ENCODE measurements around the gene PHACTR3.

Gene PHACTR3

GRCh38 chr20:59729506-59729905 lies 125.2 kb downstream of the PHACTR3 start:
- no peak overlapping the region for H2BK12ac ChIP-seq (ENCODE audit: low read length)
- no peak overlapping the region for H3K4me3 ChIP-seq (ENCODE audit: low read depth, low read length)
- H3K14ac ChIP-seq (ENCODE audit: low read length), result no peak overlapping the region
- H3K18ac ChIP-seq (ENCODE audit: low read length), result no peak overlapping the region
- H3K79me1 ChIP-seq (ENCODE audit: low read length), result no peaks in the 10 kb centered on the region
- H2AFZ ChIP-seq (ENCODE audit: insufficient read depth, low read length, poor library complexity), result no peak overlapping the region
- H2BK5ac ChIP-seq (ENCODE audit: low read depth, low read length, poor library complexity), result no peak overlapping the region
- H4K91ac ChIP-seq (ENCODE audit: low read depth, low read length), result no peak overlapping the region
- H3K23ac ChIP-seq (ENCODE audit: low read length), result no peak overlapping the region
- no peaks in the 10 kb centered on the region for H3K79me2 ChIP-seq (ENCODE audit: control insufficient read depth, insufficient read depth, low read length, poor library complexity)
- DNase-seq, result no peak
- H3K9ac ChIP-seq (ENCODE audit: low read length), result no peak overlapping the region
- no peaks in the 10 kb centered on the region for H3K27me3 ChIP-seq (ENCODE audit: insufficient read depth, low read length)
- no peak overlapping the region for H2AK5ac ChIP-seq (ENCODE audit: low read length)
- no peak overlapping the region for H4K8ac ChIP-seq (ENCODE audit: low read depth, low read length)
- WGBS (ENCODE audit: extremely low coverage, insufficient coverage, insufficient read length), result no CpG with 5 or more reads among the region's 5 CpGs
- H3K36me3 ChIP-seq (ENCODE audit: control insufficient read depth in 1 of 2, insufficient read depth in 2 of 2, low read length in 2 of 2), result no peaks in the 10 kb centered on the region
- peaks cover 49% of the 10 kb centered on the region for H3K9me3 ChIP-seq (ENCODE audit: insufficient read depth, low read depth, low read length)
- no peak overlapping the region for H4K12ac ChIP-seq (ENCODE audit: low read depth, low read length)
- H3K27ac ChIP-seq (ENCODE audit: low read depth, low read length), result no peak overlapping the region
- H3K4me1 ChIP-seq (ENCODE audit: control insufficient read depth in 1 of 2, insufficient read depth in 2 of 2, low read length in 2 of 2), result no peaks in the 10 kb centered on the region
- no peak overlapping the region for H3K4ac ChIP-seq (ENCODE audit: low read depth, low read length)
- no peak overlapping the region for H3K4me2 ChIP-seq (ENCODE audit: low read length)
- no peak overlapping the region for H2BK120ac ChIP-seq (ENCODE audit: insufficient read depth, low read length, poor library complexity)

- Histone ChIP-seq H4K8ac (ENCODE audit: low read depth, low read length) (no peak overlapping the region), H3K27ac (ENCODE audit: low read depth, low read length) (no peak overlapping the region), H4K12ac (ENCODE audit: low read depth, low read length) (no peak overlapping the region), H3K14ac (ENCODE audit: low read length) (no peak overlapping the region), H3K27me3 (ENCODE audit: insufficient read depth, low read length) (no peaks in the 10 kb centered on the region), H3K23ac (ENCODE audit: low read length) (no peak overlapping the region), H2BK120ac (ENCODE audit: insufficient read depth, low read length, poor library complexity) (no peak overlapping the region), H3K36me3 (ENCODE audit: control insufficient read depth in 1 of 2, insufficient read depth in 2 of 2, low read length in 2 of 2) (no peaks in the 10 kb centered on the region), H2AK5ac (ENCODE audit: low read length) (no peak overlapping the region), H3K9me3 (ENCODE audit: insufficient read depth, low read depth, low read length) (peaks cover 40% of the 10 kb centered on the region), H3K4me2 (ENCODE audit: low read length) (no peak overlapping the region), H3K4ac (ENCODE audit: low read depth, low read length) (no peak overlapping the region), H3K79me1 (ENCODE audit: low read length) (no peaks in the 10 kb centered on the region), H3K79me2 (ENCODE audit: control insufficient read depth, insufficient read depth, low read length, poor library complexity) (no peaks in the 10 kb centered on the region), H3K18ac (ENCODE audit: low read length) (no peak overlapping the region), H3K9ac (ENCODE audit: low read length) (no peak overlapping the region), H2AFZ (ENCODE audit: insufficient read depth, low read length, poor library complexity) (no peak overlapping the region), H2BK12ac (ENCODE audit: low read length) (no peak overlapping the region), H3K4me1 (ENCODE audit: control insufficient read depth in 1 of 2, insufficient read depth in 2 of 2, low read length in 2 of 2) (no peaks in the 10 kb centered on the region), H2BK5ac (ENCODE audit: low read depth, low read length, poor library complexity) (no peak overlapping the region), H4K91ac (ENCODE audit: low read depth, low read length) (no peak overlapping the region), H3K4me3 (ENCODE audit: low read depth, low read length) (no peak overlapping the region)
- no peak for DNase-seq
- WGBS (ENCODE audit: extremely low coverage, insufficient coverage, insufficient read length), result no CpG with 5 or more reads among the region's 3 CpGs
Measured at GRCh38 chr20:59730722-59731121, 126.4 kb downstream of the PHACTR3 start.

- Histone ChIP-seq H3K36me3 (ENCODE audit: control insufficient read depth in 1 of 2, insufficient read depth in 2 of 2, low read length in 2 of 2) (no peaks in the 10 kb centered on the region), H2BK5ac (ENCODE audit: low read depth, low read length, poor library complexity) (no peak overlapping the region), H3K27ac (ENCODE audit: low read depth, low read length) (no peak overlapping the region), H3K9ac (ENCODE audit: low read length) (no peak overlapping the region), H3K14ac (ENCODE audit: low read length) (no peak overlapping the region), H2BK120ac (ENCODE audit: insufficient read depth, low read length, poor library complexity) (no peak overlapping the region), H3K79me1 (ENCODE audit: low read length) (no peaks in the 10 kb centered on the region), H4K91ac (ENCODE audit: low read depth, low read length) (no peak overlapping the region), H3K4me3 (ENCODE audit: low read depth, low read length) (no peak overlapping the region), H2BK12ac (ENCODE audit: low read length) (no peak overlapping the region), H3K4me2 (ENCODE audit: low read length) (no peak overlapping the region), H3K23ac (ENCODE audit: low read length) (no peak overlapping the region), H2AK5ac (ENCODE audit: low read length) (no peak overlapping the region), H4K8ac (ENCODE audit: low read depth, low read length) (no peak overlapping the region), H3K4ac (ENCODE audit: low read depth, low read length) (no peak overlapping the region), H3K4me1 (ENCODE audit: control insufficient read depth in 1 of 2, insufficient read depth in 2 of 2, low read length in 2 of 2) (no peaks in the 10 kb centered on the region), H3K18ac (ENCODE audit: low read length) (no peak overlapping the region), H3K79me2 (ENCODE audit: control insufficient read depth, insufficient read depth, low read length, poor library complexity) (no peaks in the 10 kb centered on the region), H4K12ac (ENCODE audit: low read depth, low read length) (no peak overlapping the region), H3K27me3 (ENCODE audit: insufficient read depth, low read length) (no peaks in the 10 kb centered on the region), H3K9me3 (ENCODE audit: insufficient read depth, low read depth, low read length) (peaks cover 42% of the 10 kb centered on the region), H2AFZ (ENCODE audit: insufficient read depth, low read length, poor library complexity) (no peak overlapping the region)
- DNase-seq, result no peak
- no CpG with 5 or more reads among the region's 2 CpGs for WGBS (ENCODE audit: extremely low coverage, insufficient coverage, insufficient read length)
Measured at GRCh38 chr20:59731376-59731775, 127.0 kb downstream of the PHACTR3 start.

- H3K18ac ChIP-seq (ENCODE audit: low read length), result no peak overlapping the region
- no peak overlapping the region for H3K4me2 ChIP-seq (ENCODE audit: low read length)
- no peaks in the 10 kb centered on the region for H3K27me3 ChIP-seq (ENCODE audit: insufficient read depth, low read length)
- H4K12ac ChIP-seq (ENCODE audit: low read depth, low read length), result no peak overlapping the region
- WGBS (ENCODE audit: extremely low coverage, insufficient coverage, insufficient read length), result no CpG with 5 or more reads among the region's 3 CpGs
- no peak overlapping the region for H3K4me3 ChIP-seq (ENCODE audit: low read depth, low read length)
- peaks cover 52% of the 10 kb centered on the region for H3K9me3 ChIP-seq (ENCODE audit: insufficient read depth, low read depth, low read length)
- no peak overlapping the region for H3K14ac ChIP-seq (ENCODE audit: low read length)
- H4K91ac ChIP-seq (ENCODE audit: low read depth, low read length), result no peak overlapping the region
- H2BK120ac ChIP-seq (ENCODE audit: insufficient read depth, low read length, poor library complexity), result no peak overlapping the region
- H2AFZ ChIP-seq (ENCODE audit: insufficient read depth, low read length, poor library complexity), result no peak overlapping the region
- H4K8ac ChIP-seq (ENCODE audit: low read depth, low read length), result no peak overlapping the region
- H3K36me3 ChIP-seq (ENCODE audit: control insufficient read depth in 1 of 2, insufficient read depth in 2 of 2, low read length in 2 of 2), result no peaks in the 10 kb centered on the region
- DNase-seq, result no peak
- H3K79me1 ChIP-seq (ENCODE audit: low read length), result no peaks in the 10 kb centered on the region
- no peak overlapping the region for H3K23ac ChIP-seq (ENCODE audit: low read length)
- H3K4ac ChIP-seq (ENCODE audit: low read depth, low read length), result no peak overlapping the region
- no peaks in the 10 kb centered on the region for H3K79me2 ChIP-seq (ENCODE audit: control insufficient read depth, insufficient read depth, low read length, poor library complexity)
- H2BK5ac ChIP-seq (ENCODE audit: low read depth, low read length, poor library complexity), result no peak overlapping the region
- no peak overlapping the region for H2AK5ac ChIP-seq (ENCODE audit: low read length)
- no peak overlapping the region for H3K9ac ChIP-seq (ENCODE audit: low read length)
- H3K27ac ChIP-seq (ENCODE audit: low read depth, low read length), result no peak overlapping the region
- H2BK12ac ChIP-seq (ENCODE audit: low read length), result no peak overlapping the region
- no peaks in the 10 kb centered on the region for H3K4me1 ChIP-seq (ENCODE audit: control insufficient read depth in 1 of 2, insufficient read depth in 2 of 2, low read length in 2 of 2)
Measured at GRCh38 chr20:59733351-59733750, 129.0 kb downstream of the PHACTR3 start.
